GM12878 (cell line): ENCODE data around the gene AHCYL2.

Experiments
- JUNB ChIP-seq: IDR thresholded peaks from 2 replicates; pipeline ENCODE4 v1.6.1; 2016; ENCODE audit warnings: antibody characterized with exemption, mild to moderate bottlenecking
- MXI1 ChIP-seq: fragments of 150-350 bp; IDR thresholded peaks from 2 replicates; pipeline ENCODE4 v1.6.1; 2011; ENCODE audit warnings: low read depth, mild to moderate bottlenecking, inconsistent platforms, low read length, improper control_type of control experiment
- POLR2A ChIP-seq: IDR thresholded peaks from 2 replicates; pipeline ENCODE4 v1.6.1; 2011; ENCODE audit warnings: low read depth, mild to moderate bottlenecking, low read length
- RAD21 ChIP-seq: IDR thresholded peaks from 2 replicates; pipeline ENCODE4 v1.6.1; 2011; ENCODE audit warnings: mild to moderate bottlenecking, low read depth, low read length, moderate library complexity; ENCODE audit not compliant: insufficient read depth
- SIN3A ChIP-seq: IDR thresholded peaks from 2 replicates; pipeline ENCODE4 v1.6.1; 2012; ENCODE audit warnings: low read depth, low read length, improper control_type of control experiment
- TF ChIP-seq, protein P1 (sequence below), 3 experiments: IDR thresholded peaks in 2 of 3; conservative IDR thresholded peaks in 1 of 3; 2 replicates each; pipeline ENCODE4 v1.5.1; 2011; ENCODE audit warnings: low read depth in 3 of 3, low read length in 3 of 3, mild to moderate bottlenecking in 3 of 3, control low read depth in 2 of 3, moderate library complexity in 2 of 3, inconsistent platforms in 1 of 3, mixed read lengths in 1 of 3; ENCODE audit not compliant: control insufficient read depth in 2 of 3, insufficient read depth in 1 of 3; ENCODE audit errors: extremely low read depth in 1 of 3

DNA sequence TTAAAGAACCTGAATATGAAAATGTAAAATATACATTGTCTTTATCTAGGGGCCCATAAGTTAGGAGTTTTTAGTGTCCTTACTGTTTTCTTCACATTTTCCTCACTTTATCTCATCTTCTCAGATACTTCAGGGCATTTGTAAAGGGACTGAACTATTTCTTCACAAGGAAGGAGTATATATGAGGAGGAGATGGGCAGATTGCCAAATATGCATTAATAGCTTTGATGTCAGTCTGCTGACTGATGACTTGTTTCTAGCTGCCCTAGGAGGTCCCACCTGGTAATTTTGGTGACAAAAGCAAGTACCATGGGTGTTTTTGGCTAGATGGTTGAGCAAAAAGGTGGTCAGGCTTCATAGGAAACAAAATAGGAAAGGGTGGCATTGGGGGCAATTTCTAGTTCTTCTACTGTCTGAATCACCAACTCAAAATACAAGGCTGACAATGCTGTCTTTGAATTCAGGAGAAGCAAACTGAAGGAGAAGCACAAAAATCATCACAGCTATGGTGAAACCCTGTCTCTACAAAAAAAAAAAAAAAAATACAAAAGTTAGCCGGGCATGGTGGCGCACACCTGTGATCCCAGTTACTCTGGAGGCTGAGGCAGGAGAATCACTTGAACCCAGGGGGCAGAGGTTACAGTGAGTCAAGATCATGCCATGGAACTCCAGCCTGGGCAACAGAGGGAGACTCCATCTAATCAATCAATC is 199.0 kb downstream of the AHCYL2 start:
- TF ChIP-seq MXI1 (no peak), SIN3A (no peak), POLR2A (no peak), RAD21 (no peak), JUNB (no peak)
- TF ChIP-seq, protein P1, sequence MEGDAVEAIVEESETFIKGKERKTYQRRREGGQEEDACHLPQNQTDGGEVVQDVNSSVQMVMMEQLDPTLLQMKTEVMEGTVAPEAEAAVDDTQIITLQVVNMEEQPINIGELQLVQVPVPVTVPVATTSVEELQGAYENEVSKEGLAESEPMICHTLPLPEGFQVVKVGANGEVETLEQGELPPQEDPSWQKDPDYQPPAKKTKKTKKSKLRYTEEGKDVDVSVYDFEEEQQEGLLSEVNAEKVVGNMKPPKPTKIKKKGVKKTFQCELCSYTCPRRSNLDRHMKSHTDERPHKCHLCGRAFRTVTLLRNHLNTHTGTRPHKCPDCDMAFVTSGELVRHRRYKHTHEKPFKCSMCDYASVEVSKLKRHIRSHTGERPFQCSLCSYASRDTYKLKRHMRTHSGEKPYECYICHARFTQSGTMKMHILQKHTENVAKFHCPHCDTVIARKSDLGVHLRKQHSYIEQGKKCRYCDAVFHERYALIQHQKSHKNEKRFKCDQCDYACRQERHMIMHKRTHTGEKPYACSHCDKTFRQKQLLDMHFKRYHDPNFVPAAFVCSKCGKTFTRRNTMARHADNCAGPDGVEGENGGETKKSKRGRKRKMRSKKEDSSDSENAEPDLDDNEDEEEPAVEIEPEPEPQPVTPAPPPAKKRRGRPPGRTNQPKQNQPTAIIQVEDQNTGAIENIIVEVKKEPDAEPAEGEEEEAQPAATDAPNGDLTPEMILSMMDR (IDR thresholded peaks at IDR 0.05 in 2 of 3, conservative IDR thresholded peaks at IDR 0.05 in 1 of 3; ENCODE audit: control insufficient read depth in 2 of 3, extremely low read depth in 1 of 3, insufficient read depth in 1 of 3, low read depth in 3 of 3, low read length in 3 of 3): no peak
